ENCODE measurements around the gene CACNA1G. TPM values are rescaled to one million over a fixed set of nuclear protein-coding genes. Genes with fewer than 3 reads are reported as not detected.

The CACNA1G gene
- total RNA-seq, 1 donor from 2014 or later = not detected

DNA sequence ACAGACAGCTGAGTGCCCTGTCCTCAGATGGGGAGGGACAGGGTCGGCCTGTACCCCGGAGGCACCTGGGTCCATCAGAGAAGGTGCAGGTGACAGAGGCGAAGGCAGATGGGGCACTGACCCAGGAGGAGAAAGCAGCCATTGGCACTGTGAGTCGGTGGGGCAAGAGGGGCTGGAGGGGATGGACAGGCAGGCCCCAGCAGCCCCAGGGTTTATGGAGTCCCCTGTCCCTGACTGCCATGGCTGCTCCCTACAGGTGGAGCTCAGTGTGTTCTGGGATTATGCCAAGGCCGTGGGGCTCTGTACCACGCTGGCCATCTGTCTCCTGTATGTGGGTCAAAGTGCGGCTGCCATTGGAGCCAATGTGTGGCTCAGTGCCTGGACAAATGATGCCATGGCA is 115.1 kb downstream of the CACNA1G start:
- no peak for DNase-seq (ENCODE audit: low read depth)
- H3K4me3 ChIP-seq (ENCODE audit: low read depth, low read length) = no peak overlapping the region
- TF ChIP-seq, protein P1, sequence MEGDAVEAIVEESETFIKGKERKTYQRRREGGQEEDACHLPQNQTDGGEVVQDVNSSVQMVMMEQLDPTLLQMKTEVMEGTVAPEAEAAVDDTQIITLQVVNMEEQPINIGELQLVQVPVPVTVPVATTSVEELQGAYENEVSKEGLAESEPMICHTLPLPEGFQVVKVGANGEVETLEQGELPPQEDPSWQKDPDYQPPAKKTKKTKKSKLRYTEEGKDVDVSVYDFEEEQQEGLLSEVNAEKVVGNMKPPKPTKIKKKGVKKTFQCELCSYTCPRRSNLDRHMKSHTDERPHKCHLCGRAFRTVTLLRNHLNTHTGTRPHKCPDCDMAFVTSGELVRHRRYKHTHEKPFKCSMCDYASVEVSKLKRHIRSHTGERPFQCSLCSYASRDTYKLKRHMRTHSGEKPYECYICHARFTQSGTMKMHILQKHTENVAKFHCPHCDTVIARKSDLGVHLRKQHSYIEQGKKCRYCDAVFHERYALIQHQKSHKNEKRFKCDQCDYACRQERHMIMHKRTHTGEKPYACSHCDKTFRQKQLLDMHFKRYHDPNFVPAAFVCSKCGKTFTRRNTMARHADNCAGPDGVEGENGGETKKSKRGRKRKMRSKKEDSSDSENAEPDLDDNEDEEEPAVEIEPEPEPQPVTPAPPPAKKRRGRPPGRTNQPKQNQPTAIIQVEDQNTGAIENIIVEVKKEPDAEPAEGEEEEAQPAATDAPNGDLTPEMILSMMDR (conservative IDR thresholded peaks at IDR 0.05; ENCODE audit: low read depth, low read length) = no peak

DNA sequence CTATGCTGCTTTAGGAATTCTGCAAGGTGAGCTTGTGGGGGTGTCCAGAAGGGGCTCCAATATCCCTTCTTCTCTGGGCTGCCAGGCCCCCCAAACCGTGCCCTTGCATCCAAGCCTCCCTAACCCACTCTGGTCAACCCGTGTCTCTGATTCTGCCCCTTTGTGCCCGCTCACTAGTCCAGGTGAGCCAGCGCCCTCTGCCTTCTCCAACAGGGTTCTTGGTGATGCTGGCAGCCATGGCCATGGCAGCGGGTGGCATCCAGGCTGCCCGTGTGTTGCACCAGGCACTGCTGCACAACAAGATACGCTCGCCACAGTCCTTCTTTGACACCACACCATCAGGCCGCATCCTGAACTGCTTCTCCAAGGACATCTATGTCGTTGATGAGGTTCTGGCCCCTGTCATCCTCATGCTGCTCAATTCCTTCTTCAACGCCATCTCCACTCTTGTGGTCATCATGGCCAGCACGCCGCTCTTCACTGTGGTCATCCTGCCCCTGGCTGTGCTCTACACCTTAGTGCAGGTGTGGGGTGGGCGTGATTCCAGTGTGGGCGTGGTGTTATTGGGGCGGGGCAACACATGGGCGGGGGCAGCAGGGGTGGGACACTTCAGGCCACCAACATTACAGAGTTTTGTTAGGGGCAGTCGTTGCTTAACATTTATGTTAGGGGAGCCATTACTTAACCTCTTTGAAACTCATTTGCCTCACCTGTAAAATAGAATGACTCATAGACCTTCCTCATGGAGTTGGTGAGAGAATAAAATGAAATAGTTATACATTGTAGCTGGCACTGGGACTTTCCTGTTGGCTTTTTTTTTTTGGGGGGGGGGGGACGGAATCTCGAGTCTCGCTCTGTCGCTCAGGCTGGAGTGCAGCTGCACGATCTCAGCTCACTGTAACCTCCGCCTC is 115.8 kb downstream of the CACNA1G start:
- H3K4me3 ChIP-seq (ENCODE audit: low read depth, low read length) = no peak overlapping the region
- no peak for DNase-seq (ENCODE audit: low read depth)
- TF ChIP-seq, protein P1 (conservative IDR thresholded peaks at IDR 0.05; ENCODE audit: low read depth, low read length) = no peak

Other genes starting within 250 kb of the CACNA1G start
- gene XYLT2, start 214.6 kb upstream of the CACNA1G start, total RNA-seq = 35.2 and 35.3 TPM in 2 replicates
- 100 and 158 TPM in 2 replicates for gene MRPL27, start 187.5 kb upstream of the CACNA1G start, total RNA-seq
- gene EME1, start 187.5 kb upstream of the CACNA1G start, total RNA-seq = 13.2 and 13.8 TPM in 2 replicates
- 147 and 234 TPM in 2 replicates for gene LRRC59, start 163.2 kb upstream of the CACNA1G start, total RNA-seq
- gene ACSF2, start 134.5 kb upstream of the CACNA1G start, total RNA-seq = 9.8 and 32.6 TPM in 2 replicates
- gene CHAD, start 91.8 kb upstream of the CACNA1G start, total RNA-seq = not detected in 2 replicates
- gene RSAD1, start 81.9 kb upstream of the CACNA1G start, total RNA-seq = 17.1 and 18.4 TPM in 2 replicates
- 0.58 TPM in 1 of 2 replicates, not detected in the other for gene MYCBPAP, start 52.3 kb upstream of the CACNA1G start, total RNA-seq
- 2.8 and 3.3 TPM in 2 replicates for gene EPN3, start 28.0 kb upstream of the CACNA1G start, total RNA-seq
- 45.5 and 70.2 TPM in 2 replicates for gene SPATA20, start 13.5 kb upstream of the CACNA1G start, total RNA-seq
- 6.3 and 6.6 TPM in 2 replicates for gene ABCC3, start 74.2 kb downstream of the CACNA1G start, total RNA-seq
- 27.3 and 42.2 TPM in 2 replicates for gene ANKRD40, start 147.2 kb downstream of the CACNA1G start, total RNA-seq
- 25.8 and 54.1 TPM in 2 replicates for gene LUC7L3, start 158.9 kb downstream of the CACNA1G start, total RNA-seq
- not detected in 2 replicates for gene ANKRD40CL, start 206.8 kb downstream of the CACNA1G start, total RNA-seq

All from epithelial cell of proximal tubule (primary cell).